Measurements from ENCODE around the gene CACNA2D4.

GRCh38 chr12:1839464-1839863 is 79.0 kb downstream of the CACNA2D4 start:
- TF ChIP-seq CTCF (IDR thresholded peaks at IDR 0.05; ENCODE audit: insufficient read depth, low read length): no peak
- TF ChIP-seq REST (IDR thresholded peaks at IDR 0.05; ENCODE audit: insufficient replicate concordance, low read depth): no peak
- TF ChIP-seq POLR2AphosphoS5 (IDR thresholded peaks at IDR 0.05; ENCODE audit: low read depth): no peak
- no peak for TF ChIP-seq SPI1 (IDR thresholded peaks at IDR 0.05; ENCODE audit: borderline replicate concordance, low read depth)
- TF ChIP-seq GABPA (IDR thresholded peaks at IDR 0.05; ENCODE audit: low read depth): no peak
